Esophagus squamous epithelium (tissue), 5 donors: ENCODE data around the gene FBXL20. TPM values are rescaled to one million over a fixed set of nuclear protein-coding genes. Genes with fewer than 3 reads are reported as not detected.
A peak's percentile ranks its signal among the peaks of the same experiment; 100 is the strongest.
"Not testable (repeated sequence)": the region's sequence is repeated elsewhere in the genome, so short reads cannot be mapped to it uniquely, and the experiment has no call there.

ENCODE experiments used
- DNase-seq: peaks from one replicate; lab custom pipeline; 2025; lab: John Stamatoyannopoulos, UW
- H3K27ac ChIP-seq, 4 donors: fragments of 200-600 bp; sonication (generic); one replicate each; pipeline ENCODE4 v1.5.1; 2016 to 2019; ENCODE audit warnings: mild to moderate bottlenecking in 1 of 4
- H3K27me3 ChIP-seq, 4 donors: fragments of 200-600 bp; sonication (generic); 1 replicate in 3 of 4; 2 replicates in 1 of 4; pipeline versions ENCODE4 v1.5.1 to v1.6.0; 2017 to 2021; ENCODE audit warnings: antibody characterized with exemption in 1 of 4
- H3K36me3 ChIP-seq, 3 donors: fragments of 200-600 bp; sonication (generic); one replicate each; pipeline ENCODE4 v1.5.1; 2016 to 2019
- H3K4me1 ChIP-seq, 3 donors: fragments of 200-600 bp; sonication (generic); one replicate each; pipeline ENCODE4 v1.5.1; 2017 to 2019
- H3K4me3 ChIP-seq, 4 donors: fragments of 200-600 bp; sonication (generic); 1 replicate in 3 of 4; 2 replicates in 1 of 4; pipeline ENCODE4 v1.5.1; 2016 to 2019; ENCODE audit warnings: mild to moderate bottlenecking in 2 of 4, moderate library complexity in 1 of 4
- H3K9me3 ChIP-seq, 3 donors: fragments of 200-600 bp; sonication (generic); one replicate each; pipeline ENCODE4 v1.5.1; 2016 to 2019
- CTCF ChIP-seq, 6 experiments: fragments of 450-650 bp in 4 of 6; fragments of 200-600 bp in 2 of 6; sonication (generic) in 2 of 6; IDR thresholded peaks; one replicate each; pipeline ENCODE4 v1.5.1; 2016 to 2019; ENCODE audit warnings: antibody characterized with exemption in 6 of 6, mild to moderate bottlenecking in 4 of 6, moderate library complexity in 4 of 6
- POLR2A ChIP-seq, 4 donors: fragments of 450-650 bp; IDR thresholded peaks; one replicate each; pipeline ENCODE4 v1.6.1; 2017; ENCODE audit warnings: antibody characterized with exemption in 4 of 4, mild to moderate bottlenecking in 4 of 4, moderate library complexity in 3 of 4
- WGBS, 2 donors: methylation state at CpG; one replicate each; pipeline ENCODE4 v1.1.5; 2018; 5-methylcytosine and 5-hydroxymethylcytosine counted together
- intact Hi-C: fragments of 100-400 bp; cut with DNase I; formaldehyde crosslinking; loops from one replicate; pipeline ENCODE4 v1.15.0; 2022
- total RNA-seq, 4 donors: library from RNA; depleted of rRNA; stranded (reverse); fragments of >200 nt; gene quantifications; one replicate each; pipeline ENCODE4 v1.1.0, GENCODE V29; 2016
- donor health status: DM: yes; HTN: yes; CAD: no.

FBXL20 gene, protein sequence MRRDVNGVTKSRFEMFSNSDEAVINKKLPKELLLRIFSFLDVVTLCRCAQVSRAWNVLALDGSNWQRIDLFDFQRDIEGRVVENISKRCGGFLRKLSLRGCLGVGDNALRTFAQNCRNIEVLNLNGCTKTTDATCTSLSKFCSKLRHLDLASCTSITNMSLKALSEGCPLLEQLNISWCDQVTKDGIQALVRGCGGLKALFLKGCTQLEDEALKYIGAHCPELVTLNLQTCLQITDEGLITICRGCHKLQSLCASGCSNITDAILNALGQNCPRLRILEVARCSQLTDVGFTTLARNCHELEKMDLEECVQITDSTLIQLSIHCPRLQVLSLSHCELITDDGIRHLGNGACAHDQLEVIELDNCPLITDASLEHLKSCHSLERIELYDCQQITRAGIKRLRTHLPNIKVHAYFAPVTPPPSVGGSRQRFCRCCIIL
- 10 to 100 TPM in 1 of 4 donors, 1 to 10 TPM in 3; 5.0 to 10.3 (median 6.8) TPM for total RNA-seq

GRCh38 chr17:39401412-39402243, at the start of gene FBXL20:
TSS of gene FBXL20 (minus strand) at chr17:39401626. CDS start at chr17:39401402, 224 bp downstream.
- Histone ChIP-seq H3K36me3 (peaks cover 0 to 20% (median 0%) of the 10 kb centered on the region in 3 donors), H3K27me3 (no peaks in the 10 kb centered on the region), H3K4me1 (peaks cover 0 to 47% (median 16%) of the 10 kb centered on the region in 3 donors), H3K4me3 (peak within 1 kb of the TSS; percentile 84 to 99 (median 93)), H3K9me3 (no peaks in the 10 kb centered on the region), H3K27ac (peak within 1 kb of the TSS; percentile 92 to 94 (median 94))
- WGBS, 2 donors, result 0% methylated on average over 2 to 23 of the region's 86 CpGs
- intact Hi-C loops, result no loop called here
- TF ChIP-seq POLR2A (IDR thresholded peaks at IDR 0.05) (peak in 3 of 4 donors; percentile 78 to 88 (median 87)), CTCF (IDR thresholded peaks at IDR 0.05) (no peak)
- DNase-seq, result peak; percentile 69

- peak; percentile 59 for DNase-seq
- intact Hi-C loops, result no loop called here
- WGBS, 2 donors, result 0% methylated on average over 13 to 20 of the region's 37 CpGs
These were observed 49.6 kb upstream of the FBXL20 start, which contains the start of gene MED1 for GRCh38 chr17:39450847-39451581. TSS of gene MED1 (minus strand) at chr17:39451263. CDS start at chr17:39451062, 201 bp downstream.

DNA sequence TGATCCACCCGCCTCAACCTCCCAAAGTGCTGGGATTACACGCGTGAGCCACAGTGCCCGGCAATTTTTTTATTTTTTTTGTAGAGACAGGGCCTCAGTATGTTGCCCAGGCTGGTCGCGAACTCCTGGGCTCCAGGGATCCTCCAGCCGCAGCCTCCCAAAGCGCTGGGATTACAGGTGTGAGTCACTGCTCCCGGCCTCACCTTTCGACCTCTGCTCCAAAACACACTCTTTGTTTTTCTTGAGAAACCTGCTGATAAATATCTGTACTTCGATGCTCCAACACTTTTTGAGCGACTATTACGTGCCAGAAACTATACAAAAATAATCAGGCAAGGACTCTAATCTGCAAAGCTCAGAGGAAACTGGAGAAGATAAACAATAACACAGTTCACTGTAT, 48.6 kb upstream of the FBXL20 start:
- no peak for TF ChIP-seq POLR2A (IDR thresholded peaks at IDR 0.05)
- intact Hi-C loops, result no loop called here
- WGBS, 2 donors, result 70 to 86% methylated on average over 13 of the region's 13 CpGs
- H3K9me3 ChIP-seq, result no peaks in the 10 kb centered on the region
- H3K36me3 ChIP-seq, result peaks cover 0 to 36% (median 14%) of the 10 kb centered on the region in 3 donors
- peaks cover 7 to 33% (median 11%) of the 10 kb centered on the region in 3 donors for H3K4me1 ChIP-seq
- H3K4me3 ChIP-seq, result peak overlapping the region; percentile 77 to 97 (median 84)
- H3K27ac ChIP-seq, result peak overlapping the region in 2 of 4 donors; percentile 84 to 90
- H3K27me3 ChIP-seq, result no peaks in the 10 kb centered on the region
- DNase-seq, result no peak

More at GRCh38 chr17:39450847-39451581, 49.6 kb upstream of the FBXL20 start, which contains the start of gene MED1:
- Histone ChIP-seq H3K4me1 (peaks cover 7 to 33% (median 11%) of the 10 kb centered on the region in 3 donors), H3K27ac (peak within 1 kb of the TSS; percentile 84 to 95 (median 87)), H3K4me3 (peak within 1 kb of the TSS; percentile 77 to 97 (median 84)), H3K27me3 (no peaks in the 10 kb centered on the region), H3K36me3 (peaks cover 0 to 27% (median 5%) of the 10 kb centered on the region in 3 donors), H3K9me3 (no peaks in the 10 kb centered on the region)
- TF ChIP-seq POLR2A (IDR thresholded peaks at IDR 0.05) (peak in 2 of 4 donors; percentile 42 to 57), CTCF (IDR thresholded peaks at IDR 0.05) (no peak)

GRCh38 chr17:39447561-39447960, 46.1 kb upstream of the FBXL20 start:
- Histone ChIP-seq H3K4me3 (no peak overlapping the region), H3K36me3 (peaks cover 0 to 61% (median 21%) of the 10 kb centered on the region in 3 donors), H3K27ac (no peak overlapping the region), H3K9me3 (no peaks in the 10 kb centered on the region), H3K27me3 (no peaks in the 10 kb centered on the region), H3K4me1 (peaks cover 7 to 33% (median 11%) of the 10 kb centered on the region in 3 donors)
- no peak for TF ChIP-seq CTCF (IDR thresholded peaks at IDR 0.05)
- TF ChIP-seq POLR2A (IDR thresholded peaks at IDR 0.05), result no peak
- intact Hi-C loops, result no loop called here
- WGBS, 2 donors, result 85 to 87% methylated on average over 5 of the region's 5 CpGs
- DNase-seq, result no peak

DNA sequence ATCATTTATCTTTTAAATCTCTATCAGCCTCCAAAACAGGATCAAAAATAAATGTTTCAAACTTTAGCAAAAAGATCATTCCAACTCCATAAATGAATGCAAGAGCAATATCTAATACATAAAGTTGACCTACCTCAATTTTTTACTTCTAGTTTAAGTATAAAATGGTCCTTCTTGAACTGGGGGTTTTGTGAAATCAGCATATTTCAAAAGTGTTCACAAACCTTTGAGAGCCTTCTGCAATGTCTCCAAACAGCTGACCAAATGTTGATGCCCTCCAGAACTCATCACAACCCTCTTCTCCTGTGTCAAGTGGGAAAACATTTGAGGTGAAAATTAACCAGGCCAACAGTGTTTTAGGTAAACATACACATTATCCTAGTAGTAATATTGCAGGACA, 41.9 kb upstream of the FBXL20 start:
- H3K36me3 ChIP-seq, result peaks cover 0 to 100% (median 52%) of the 10 kb centered on the region in 3 donors
- H3K27ac ChIP-seq, result no peak overlapping the region
- H3K4me3 ChIP-seq, result no peak overlapping the region
- no peak for DNase-seq
- TF ChIP-seq POLR2A (IDR thresholded peaks at IDR 0.05) (no peak), CTCF (IDR thresholded peaks at IDR 0.05) (no peak)
- no peaks in the 10 kb centered on the region for H3K9me3 ChIP-seq
- no peaks in the 10 kb centered on the region for H3K27me3 ChIP-seq
- H3K4me1 ChIP-seq, result peaks cover 0 to 5% (median 0%) of the 10 kb centered on the region in 3 donors
- intact Hi-C loops, result no loop called here

DNA sequence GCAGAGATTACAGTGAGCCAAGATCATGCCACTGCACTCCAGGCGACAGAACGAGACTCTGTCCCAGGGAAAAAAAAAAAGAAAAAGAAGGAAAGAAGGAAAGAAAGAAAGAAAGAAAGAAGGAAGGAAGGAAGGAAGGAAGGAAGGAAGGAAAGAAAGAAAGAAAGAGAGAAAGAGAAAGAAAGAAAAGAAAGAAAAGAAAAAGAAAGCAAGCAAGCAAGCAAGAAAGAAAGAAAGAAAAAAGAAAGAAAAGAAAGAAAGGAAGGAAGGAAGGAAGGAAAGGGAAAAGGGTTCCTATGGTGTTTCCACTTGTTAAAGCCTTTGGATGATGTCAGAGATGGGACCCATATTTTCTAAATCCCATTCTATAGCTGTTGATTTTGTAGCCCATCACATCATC, 38.4 kb upstream of the FBXL20 start:
- H3K36me3 ChIP-seq, result peaks cover 0 to 100% (median 50%) of the 10 kb centered on the region in 3 donors
- intact Hi-C loops, DNase-seq, H3K27ac ChIP-seq, H3K27me3 ChIP-seq, H3K9me3 ChIP-seq, H3K4me3 ChIP-seq, H3K4me1 ChIP-seq: not testable (repeated sequence)
- 100% methylated on average over 2 of the region's 2 CpGs; no CpG with 5 or more reads in 1 of the 2 donors for WGBS, 2 donors
